ENCODE results near the gene SP7.

DNA sequence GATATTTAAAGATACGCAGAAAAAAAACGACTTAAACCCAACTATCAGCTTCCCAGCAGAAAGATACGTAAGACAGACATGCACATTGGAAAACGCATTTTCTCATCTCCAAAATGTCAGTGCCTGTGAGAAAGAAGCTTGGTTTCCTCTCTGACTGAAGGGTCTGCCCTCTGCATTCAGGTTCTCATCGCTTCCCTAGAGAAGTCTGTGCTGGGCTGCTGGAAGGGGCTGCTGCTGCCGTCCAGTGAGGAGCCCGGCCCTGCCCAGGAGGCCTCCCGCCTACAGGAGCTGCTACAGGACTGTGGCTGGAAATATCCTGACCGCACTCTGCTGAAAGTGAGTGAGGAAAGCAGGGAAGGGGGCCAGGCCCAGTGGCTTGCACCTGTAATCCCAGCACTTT is 45.5 kb downstream of the SP7 start:
- TF ChIP-seq, protein P1, sequence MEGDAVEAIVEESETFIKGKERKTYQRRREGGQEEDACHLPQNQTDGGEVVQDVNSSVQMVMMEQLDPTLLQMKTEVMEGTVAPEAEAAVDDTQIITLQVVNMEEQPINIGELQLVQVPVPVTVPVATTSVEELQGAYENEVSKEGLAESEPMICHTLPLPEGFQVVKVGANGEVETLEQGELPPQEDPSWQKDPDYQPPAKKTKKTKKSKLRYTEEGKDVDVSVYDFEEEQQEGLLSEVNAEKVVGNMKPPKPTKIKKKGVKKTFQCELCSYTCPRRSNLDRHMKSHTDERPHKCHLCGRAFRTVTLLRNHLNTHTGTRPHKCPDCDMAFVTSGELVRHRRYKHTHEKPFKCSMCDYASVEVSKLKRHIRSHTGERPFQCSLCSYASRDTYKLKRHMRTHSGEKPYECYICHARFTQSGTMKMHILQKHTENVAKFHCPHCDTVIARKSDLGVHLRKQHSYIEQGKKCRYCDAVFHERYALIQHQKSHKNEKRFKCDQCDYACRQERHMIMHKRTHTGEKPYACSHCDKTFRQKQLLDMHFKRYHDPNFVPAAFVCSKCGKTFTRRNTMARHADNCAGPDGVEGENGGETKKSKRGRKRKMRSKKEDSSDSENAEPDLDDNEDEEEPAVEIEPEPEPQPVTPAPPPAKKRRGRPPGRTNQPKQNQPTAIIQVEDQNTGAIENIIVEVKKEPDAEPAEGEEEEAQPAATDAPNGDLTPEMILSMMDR (IDR thresholded peaks at IDR 0.05), result no peak
- no peak for TF ChIP-seq POLR2A (IDR thresholded peaks at IDR 0.05)
- no peak for TF ChIP-seq EP300 (IDR thresholded peaks at IDR 0.05)

All from tibial nerve (tissue), 4 donors.